ENCODE data around the gene DRC1. TPM values are rescaled to one million over a fixed set of nuclear protein-coding genes. Genes with fewer than 3 reads are reported as not detected.

The DRC1 gene
- total RNA-seq, 1 donor from 2014 or later: 2.3 TPM

DNA sequence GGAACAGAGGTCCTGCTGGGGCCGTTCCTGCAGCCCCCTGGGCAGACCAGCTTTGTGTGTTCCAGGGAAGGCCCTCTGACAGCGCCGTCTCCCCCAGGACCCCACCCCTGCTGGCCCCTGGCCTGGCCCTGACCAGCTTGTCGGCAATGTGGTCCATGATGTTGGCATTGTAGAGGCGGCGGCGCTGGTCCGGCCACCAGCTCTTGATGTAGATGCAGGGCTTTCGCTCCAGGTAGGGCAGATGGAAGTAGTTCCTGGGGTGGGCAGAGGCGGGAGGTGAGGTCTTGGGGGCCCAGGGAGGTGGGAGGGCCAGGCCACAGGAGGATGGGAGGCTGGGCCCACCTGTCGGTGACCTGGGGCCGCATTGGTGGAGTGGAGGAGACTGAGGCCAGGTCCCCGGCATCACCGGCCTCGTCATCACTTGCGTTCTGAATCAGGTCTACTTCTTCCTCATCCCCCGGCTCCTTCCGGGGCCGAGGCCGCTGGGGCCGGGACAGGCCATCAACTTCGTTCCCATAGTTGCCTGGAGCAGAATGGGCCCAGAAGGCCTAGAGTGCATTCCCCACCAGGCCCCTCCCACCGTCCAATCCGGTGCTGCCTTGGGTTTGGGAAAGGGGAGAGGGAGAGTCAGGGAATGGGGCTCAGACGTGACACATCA, 77.5 kb downstream of the DRC1 start:
- peaks cover 6% of the 10 kb centered on the region for H3K27me3 Mint-ChIP-seq (ENCODE audit: unreplicated experiment)
- no peaks in the 10 kb centered on the region for H3K9me3 Mint-ChIP-seq (ENCODE audit: unreplicated experiment)
- TF ChIP-seq, protein P1, sequence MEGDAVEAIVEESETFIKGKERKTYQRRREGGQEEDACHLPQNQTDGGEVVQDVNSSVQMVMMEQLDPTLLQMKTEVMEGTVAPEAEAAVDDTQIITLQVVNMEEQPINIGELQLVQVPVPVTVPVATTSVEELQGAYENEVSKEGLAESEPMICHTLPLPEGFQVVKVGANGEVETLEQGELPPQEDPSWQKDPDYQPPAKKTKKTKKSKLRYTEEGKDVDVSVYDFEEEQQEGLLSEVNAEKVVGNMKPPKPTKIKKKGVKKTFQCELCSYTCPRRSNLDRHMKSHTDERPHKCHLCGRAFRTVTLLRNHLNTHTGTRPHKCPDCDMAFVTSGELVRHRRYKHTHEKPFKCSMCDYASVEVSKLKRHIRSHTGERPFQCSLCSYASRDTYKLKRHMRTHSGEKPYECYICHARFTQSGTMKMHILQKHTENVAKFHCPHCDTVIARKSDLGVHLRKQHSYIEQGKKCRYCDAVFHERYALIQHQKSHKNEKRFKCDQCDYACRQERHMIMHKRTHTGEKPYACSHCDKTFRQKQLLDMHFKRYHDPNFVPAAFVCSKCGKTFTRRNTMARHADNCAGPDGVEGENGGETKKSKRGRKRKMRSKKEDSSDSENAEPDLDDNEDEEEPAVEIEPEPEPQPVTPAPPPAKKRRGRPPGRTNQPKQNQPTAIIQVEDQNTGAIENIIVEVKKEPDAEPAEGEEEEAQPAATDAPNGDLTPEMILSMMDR (IDR thresholded peaks at IDR 0.05; ENCODE audit: partially characterized antibody, unreplicated experiment): no peak
- peaks cover 3% of the 10 kb centered on the region for H3K4me1 Mint-ChIP-seq (ENCODE audit: low read depth, unreplicated experiment)
- DNase-seq: no peak
- H3K4me3 Mint-ChIP-seq (ENCODE audit: unreplicated experiment): no peak overlapping the region
- no peaks in the 10 kb centered on the region for H3K36me3 Mint-ChIP-seq (ENCODE audit: unreplicated experiment)
- H3K27ac Mint-ChIP-seq (ENCODE audit: unreplicated experiment): no peak overlapping the region

DNA sequence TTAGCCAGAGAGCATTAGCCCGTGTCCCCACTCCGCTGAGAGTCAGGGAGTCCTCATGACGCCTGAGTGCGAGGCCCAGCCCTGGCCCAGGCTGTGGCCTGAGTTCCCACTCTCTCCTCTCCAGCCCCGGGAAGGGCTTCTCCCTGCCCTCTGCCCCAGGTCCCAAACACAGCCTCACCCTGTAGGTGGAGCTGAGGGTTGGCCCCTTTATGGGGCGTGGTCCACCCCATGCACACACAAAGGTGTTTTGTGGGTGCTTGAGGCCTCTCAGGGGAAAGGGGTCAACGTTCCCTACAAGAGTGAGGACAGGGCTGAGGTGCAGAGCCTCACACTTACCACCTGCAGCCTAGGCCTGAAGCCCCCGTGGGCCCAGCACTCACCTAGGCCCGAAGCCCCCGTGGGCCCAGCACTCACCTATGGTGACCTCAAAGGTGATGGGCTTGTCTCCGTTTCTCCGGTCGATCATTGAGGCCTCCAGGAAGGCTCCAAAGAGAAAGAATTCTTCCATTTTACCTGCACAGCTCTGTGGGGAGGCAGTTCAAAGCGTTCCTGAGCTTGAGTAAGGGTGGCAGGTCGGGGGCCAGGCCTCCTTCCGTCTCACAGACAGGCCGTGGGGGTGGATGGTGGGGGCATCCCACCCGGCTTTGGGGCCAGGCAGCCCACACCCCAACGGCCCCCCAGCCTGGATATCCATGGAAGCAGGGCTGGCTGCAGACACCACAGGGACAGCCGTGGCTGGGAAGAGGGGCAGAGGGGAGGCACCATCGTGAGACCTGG, 78.3 kb downstream of the DRC1 start:
- Mint-ChIP-seq H3K9me3 (ENCODE audit: unreplicated experiment) (no peaks in the 10 kb centered on the region), H3K27ac (ENCODE audit: unreplicated experiment) (no peak overlapping the region), H3K4me1 (ENCODE audit: low read depth, unreplicated experiment) (peaks cover 3% of the 10 kb centered on the region), H3K4me3 (ENCODE audit: unreplicated experiment) (no peak overlapping the region), H3K36me3 (ENCODE audit: unreplicated experiment) (no peaks in the 10 kb centered on the region), H3K27me3 (ENCODE audit: unreplicated experiment) (peaks cover 6% of the 10 kb centered on the region)
- DNase-seq: no peak
- TF ChIP-seq, protein P1 (IDR thresholded peaks at IDR 0.05; ENCODE audit: partially characterized antibody, unreplicated experiment): no peak

DNA sequence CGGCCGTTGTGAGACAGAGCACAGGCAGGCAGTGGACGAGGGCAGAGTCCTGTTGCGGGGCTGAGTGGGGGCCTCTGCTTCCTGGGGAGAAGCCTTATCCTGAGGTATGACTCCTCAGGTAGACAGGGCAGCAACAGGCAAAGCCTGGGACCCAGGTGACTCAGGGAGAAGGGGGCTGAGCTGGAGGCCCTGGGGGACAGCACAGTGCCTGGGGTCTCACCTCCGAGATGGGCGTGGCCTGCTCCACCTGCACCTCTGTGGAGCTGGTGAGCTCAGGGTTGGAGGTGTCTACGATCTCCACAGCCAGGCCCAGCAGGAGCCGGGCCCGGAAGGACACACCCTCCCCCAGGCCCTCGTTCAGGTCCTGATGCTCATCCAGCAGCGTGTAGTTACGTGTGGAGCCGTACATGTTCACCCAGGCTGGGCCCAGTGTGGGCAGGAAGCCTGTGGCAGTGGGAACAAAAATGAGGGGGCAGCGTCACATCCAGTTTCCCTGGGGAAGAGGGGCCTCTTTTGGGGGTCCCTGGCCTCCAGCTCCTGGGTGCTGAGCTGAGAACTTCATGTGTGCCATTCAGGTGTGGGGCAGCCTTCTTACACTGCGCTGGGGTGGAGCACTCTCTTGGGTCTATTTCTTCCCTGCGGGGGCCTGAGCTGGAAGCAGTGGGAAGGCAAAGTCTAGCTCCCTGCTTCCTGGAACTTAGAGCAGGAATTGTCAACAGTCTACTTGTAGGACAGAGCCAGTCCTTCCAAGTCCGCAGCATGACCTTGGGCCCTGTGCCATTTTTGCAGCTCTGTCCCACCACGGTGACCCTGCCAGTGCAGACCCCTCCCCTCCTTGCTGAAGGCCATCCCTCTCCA, 79.1 kb downstream of the DRC1 start:
- Mint-ChIP-seq H3K27me3 (ENCODE audit: unreplicated experiment) (peaks cover 9% of the 10 kb centered on the region), H3K4me1 (ENCODE audit: low read depth, unreplicated experiment) (peaks cover 6% of the 10 kb centered on the region), H3K4me3 (ENCODE audit: unreplicated experiment) (no peak overlapping the region), H3K36me3 (ENCODE audit: unreplicated experiment) (no peaks in the 10 kb centered on the region), H3K27ac (ENCODE audit: unreplicated experiment) (no peak overlapping the region), H3K9me3 (ENCODE audit: unreplicated experiment) (no peaks in the 10 kb centered on the region)
- TF ChIP-seq, protein P1 (IDR thresholded peaks at IDR 0.05; ENCODE audit: partially characterized antibody, unreplicated experiment): no peak
- no peak for DNase-seq

DNA sequence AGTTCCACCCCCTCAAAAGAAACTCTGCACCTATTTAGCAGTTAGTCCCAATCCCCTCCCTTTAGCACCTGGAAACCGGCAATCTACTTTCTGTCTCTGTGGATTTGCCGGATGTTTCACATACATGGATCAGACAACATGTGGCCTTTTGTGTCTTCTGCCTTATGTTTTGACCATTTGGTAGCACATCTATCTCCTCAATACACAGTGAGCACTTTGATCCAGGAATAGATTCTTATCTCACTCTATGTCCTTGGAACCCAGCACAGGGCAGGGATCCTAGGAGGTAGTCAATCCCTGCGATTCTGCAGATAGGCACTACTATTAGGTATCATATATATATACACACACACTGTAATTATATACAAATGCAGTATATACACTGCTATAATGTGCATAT, 80.0 kb downstream of the DRC1 start:
- no peaks in the 10 kb centered on the region for H3K9me3 Mint-ChIP-seq (ENCODE audit: unreplicated experiment)
- no peak overlapping the region for H3K27ac Mint-ChIP-seq (ENCODE audit: unreplicated experiment)
- no peak for DNase-seq
- peaks cover 6% of the 10 kb centered on the region for H3K4me1 Mint-ChIP-seq (ENCODE audit: low read depth, unreplicated experiment)
- no peaks in the 10 kb centered on the region for H3K36me3 Mint-ChIP-seq (ENCODE audit: unreplicated experiment)
- H3K27me3 Mint-ChIP-seq (ENCODE audit: unreplicated experiment): peaks cover 9% of the 10 kb centered on the region
- H3K4me3 Mint-ChIP-seq (ENCODE audit: unreplicated experiment): no peak overlapping the region
- TF ChIP-seq, protein P1 (IDR thresholded peaks at IDR 0.05; ENCODE audit: partially characterized antibody, unreplicated experiment): no peak
